Activated naive CD8-positive, alpha-beta T cell (primary cell): Measurements from ENCODE around the gene SCRN2.

Experiments
- H3K27ac Mint-ChIP-seq: one replicate; pipeline ENCODE4 v1.8.0; 2021; ENCODE audit warnings: mixed read lengths
- H3K27me3 Mint-ChIP-seq: one replicate; pipeline ENCODE4 v1.8.0; 2021; ENCODE audit warnings: mixed read lengths
- H3K36me3 Mint-ChIP-seq: one replicate; pipeline ENCODE4 v1.8.0; 2021; ENCODE audit warnings: mixed read lengths
- H3K4me1 Mint-ChIP-seq: one replicate; pipeline ENCODE4 v1.8.0; 2021; ENCODE audit warnings: low read depth, mixed read lengths
- H3K4me3 Mint-ChIP-seq: one replicate; pipeline ENCODE4 v1.8.0; 2021; ENCODE audit warnings: mild to moderate bottlenecking, mixed read lengths
- H3K9me3 Mint-ChIP-seq: one replicate; pipeline ENCODE4 v1.8.0; 2021; ENCODE audit warnings: low read depth, mixed read lengths

Gene SCRN2

GRCh38 chr17:47810901-47811635 lies 30.0 kb downstream of the SCRN2 start:
- Mint-ChIP-seq H3K9me3 (no peaks in the 10 kb centered on the region), H3K4me3 (no peak overlapping the region), H3K27ac (peak overlapping the region; percentile 41), H3K36me3 (peaks cover 3% of the 10 kb centered on the region), H3K27me3 (no peaks in the 10 kb centered on the region), H3K4me1 (peaks cover 6% of the 10 kb centered on the region)

- H3K4me1 Mint-ChIP-seq: peaks cover 6% of the 10 kb centered on the region
These were observed 30.8 kb downstream of the SCRN2 start for GRCh38 chr17:47810200-47810821.

GRCh38 chr17:47808830-47809480 lies 32.1 kb downstream of the SCRN2 start:
- peaks cover 3% of the 10 kb centered on the region for H3K36me3 Mint-ChIP-seq
- peaks cover 1% of the 10 kb centered on the region for H3K27me3 Mint-ChIP-seq
- no peak overlapping the region for H3K4me3 Mint-ChIP-seq
- H3K27ac Mint-ChIP-seq: no peak overlapping the region
- H3K4me1 Mint-ChIP-seq: peaks cover 6% of the 10 kb centered on the region
- H3K9me3 Mint-ChIP-seq: no peaks in the 10 kb centered on the region

More at GRCh38 chr17:47810200-47810821, 30.8 kb downstream of the SCRN2 start:
- H3K27me3 Mint-ChIP-seq: no peaks in the 10 kb centered on the region
- no peak overlapping the region for H3K4me3 Mint-ChIP-seq
- H3K36me3 Mint-ChIP-seq: peaks cover 3% of the 10 kb centered on the region
- H3K9me3 Mint-ChIP-seq: no peaks in the 10 kb centered on the region
- peak overlapping the region; percentile 76 for H3K27ac Mint-ChIP-seq

GRCh38 chr17:47808036-47808829 lies 32.8 kb downstream of the SCRN2 start:
- Mint-ChIP-seq H3K4me1 (peaks cover 6% of the 10 kb centered on the region), H3K36me3 (peaks cover 3% of the 10 kb centered on the region), H3K4me3 (no peak overlapping the region), H3K27me3 (peaks cover 1% of the 10 kb centered on the region), H3K27ac (no peak overlapping the region), H3K9me3 (no peaks in the 10 kb centered on the region)

- Mint-ChIP-seq H3K4me1 (peaks cover 6% of the 10 kb centered on the region), H3K27me3 (peaks cover 1% of the 10 kb centered on the region), H3K9me3 (no peaks in the 10 kb centered on the region), H3K4me3 (no peak overlapping the region), H3K36me3 (no peaks in the 10 kb centered on the region), H3K27ac (no peak overlapping the region)
These were observed 33.7 kb downstream of the SCRN2 start for GRCh38 chr17:47807421-47807820.

GRCh38 chr17:47806913-47807255 lies 34.2 kb downstream of the SCRN2 start:
- Mint-ChIP-seq H3K27me3 (peaks cover 1% of the 10 kb centered on the region), H3K27ac (no peak overlapping the region), H3K9me3 (no peaks in the 10 kb centered on the region), H3K36me3 (no peaks in the 10 kb centered on the region), H3K4me3 (no peak overlapping the region), H3K4me1 (peaks cover 6% of the 10 kb centered on the region)

GRCh38 chr17:47806026-47806912 lies 34.8 kb downstream of the SCRN2 start:
- Mint-ChIP-seq H3K27ac (no peak overlapping the region), H3K4me1 (peaks cover 6% of the 10 kb centered on the region)

GRCh38 chr17:47804461-47804860 lies 36.6 kb downstream of the SCRN2 start:
- Mint-ChIP-seq H3K27me3 (peaks cover 1% of the 10 kb centered on the region), H3K27ac (no peak overlapping the region), H3K4me1 (no peaks in the 10 kb centered on the region), H3K36me3 (no peaks in the 10 kb centered on the region), H3K9me3 (no peaks in the 10 kb centered on the region), H3K4me3 (no peak overlapping the region)

More at GRCh38 chr17:47806026-47806912, 34.8 kb downstream of the SCRN2 start:
- Mint-ChIP-seq H3K36me3 (no peaks in the 10 kb centered on the region), H3K4me3 (no peak overlapping the region), H3K27me3 (peaks cover 1% of the 10 kb centered on the region), H3K9me3 (no peaks in the 10 kb centered on the region)

GRCh38 chr17:47803751-47804150 lies 37.3 kb downstream of the SCRN2 start:
- H3K27me3 Mint-ChIP-seq: peaks cover 1% of the 10 kb centered on the region
- H3K9me3 Mint-ChIP-seq: no peaks in the 10 kb centered on the region
- no peaks in the 10 kb centered on the region for H3K36me3 Mint-ChIP-seq
- H3K4me1 Mint-ChIP-seq: no peaks in the 10 kb centered on the region
- no peak overlapping the region for H3K4me3 Mint-ChIP-seq
- H3K27ac Mint-ChIP-seq: no peak overlapping the region

- Mint-ChIP-seq H3K9me3 (no peaks in the 10 kb centered on the region), H3K27ac (no peak overlapping the region), H3K36me3 (no peaks in the 10 kb centered on the region), H3K4me1 (no peaks in the 10 kb centered on the region), H3K27me3 (peaks cover 1% of the 10 kb centered on the region), H3K4me3 (no peak overlapping the region)
These were observed 37.9 kb downstream of the SCRN2 start for GRCh38 chr17:47803201-47803600.

- Mint-ChIP-seq H3K36me3 (no peaks in the 10 kb centered on the region), H3K27ac (no peak overlapping the region), H3K4me1 (no peaks in the 10 kb centered on the region), H3K27me3 (peaks cover 3% of the 10 kb centered on the region), H3K9me3 (no peaks in the 10 kb centered on the region), H3K4me3 (no peak overlapping the region)
These were observed 38.6 kb downstream of the SCRN2 start for GRCh38 chr17:47802341-47803022.

- H3K27me3 Mint-ChIP-seq: peaks cover 5% of the 10 kb centered on the region
- H3K4me3 Mint-ChIP-seq: no peak overlapping the region
- no peak overlapping the region for H3K27ac Mint-ChIP-seq
- no peaks in the 10 kb centered on the region for H3K36me3 Mint-ChIP-seq
- no peaks in the 10 kb centered on the region for H3K9me3 Mint-ChIP-seq
- H3K4me1 Mint-ChIP-seq: no peaks in the 10 kb centered on the region
These were observed 39.2 kb downstream of the SCRN2 start for GRCh38 chr17:47801906-47802305.

- Mint-ChIP-seq H3K27me3 (peaks cover 5% of the 10 kb centered on the region), H3K27ac (no peak overlapping the region), H3K4me1 (no peaks in the 10 kb centered on the region), H3K9me3 (no peaks in the 10 kb centered on the region), H3K36me3 (no peaks in the 10 kb centered on the region), H3K4me3 (no peak overlapping the region)
These were observed 39.8 kb downstream of the SCRN2 start for GRCh38 chr17:47801176-47801765.
